Activated CD8-positive, alpha-beta memory T cell treated with anti-CD3 and anti-CD28 coated beads for 1 hour (primary cell): ENCODE results near the gene RELN.

Experiments used
- DNase-seq, 2 donors: peaks; one replicate each; pipeline ENCODE4 v3.0.0-alpha.2; 2020; ENCODE audit warnings: low read depth in 1 of 2; ENCODE audit errors: extremely low read depth in 1 of 2

The RELN gene

DNA sequence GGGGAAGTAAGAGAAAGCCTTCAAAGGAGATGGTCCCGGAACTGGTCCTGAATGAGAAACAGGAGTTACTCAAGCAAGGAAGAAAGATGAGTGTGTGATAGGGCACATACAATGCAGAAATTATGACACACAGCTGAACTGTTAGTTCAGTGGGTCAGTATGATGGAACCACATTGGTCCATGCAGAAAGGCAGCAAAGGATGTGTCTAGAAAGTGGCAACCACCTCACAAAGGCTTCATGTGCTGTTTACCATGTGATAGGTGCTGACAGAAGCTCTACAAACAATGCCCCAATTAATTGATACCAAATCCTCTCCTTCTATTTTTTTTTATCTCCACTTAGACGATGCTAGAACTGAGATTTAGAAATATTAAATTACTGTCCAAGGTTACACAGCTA is 258.3 kb downstream of the RELN start:
- no peak for DNase-seq

DNA sequence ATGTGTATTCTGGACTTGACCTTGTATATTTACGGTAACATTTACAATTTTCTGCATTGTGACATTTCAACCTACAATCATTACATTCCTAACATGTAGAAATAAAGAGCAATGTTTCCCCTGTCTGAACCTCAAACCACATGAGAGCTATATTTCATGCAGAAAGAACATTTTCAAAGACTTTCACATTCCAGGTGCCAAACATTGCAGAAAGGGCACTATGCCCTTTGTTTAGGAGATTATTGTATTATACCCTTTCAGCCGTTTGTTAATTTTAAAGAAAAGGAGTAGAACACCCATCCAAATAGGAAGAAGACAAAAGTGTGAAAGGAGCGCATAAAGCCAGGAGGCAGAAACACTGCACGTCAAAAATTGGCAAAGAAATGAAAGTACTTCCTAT is 260.4 kb downstream of the RELN start:
- no peak for DNase-seq

DNA sequence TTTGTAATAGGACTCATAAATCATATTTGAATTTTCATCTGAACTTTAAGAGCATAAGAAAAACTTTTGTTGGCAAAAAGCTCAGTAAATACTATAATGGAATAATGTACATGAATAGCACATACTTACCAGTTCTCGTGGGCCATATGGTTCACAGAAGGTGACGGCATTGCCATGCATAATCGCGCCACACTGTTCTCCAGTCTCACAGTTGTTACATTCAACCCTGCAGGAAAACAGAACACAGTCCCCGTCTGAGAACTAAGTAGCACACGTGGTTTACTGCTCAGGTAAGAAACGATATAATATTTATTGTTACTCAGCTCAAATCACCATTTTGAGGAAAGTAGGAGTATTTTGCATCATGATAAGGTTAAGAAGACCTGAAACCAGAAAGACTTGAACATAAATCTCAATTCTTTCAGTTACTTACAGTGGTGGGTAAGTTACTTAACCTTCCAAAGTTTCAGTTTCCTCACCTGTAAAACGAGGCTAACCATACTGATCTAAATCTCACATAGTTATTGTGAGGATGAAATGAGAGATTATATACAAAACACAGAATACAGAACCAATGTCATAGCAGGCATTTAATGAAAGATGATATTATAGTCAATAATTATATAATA is 261.4 kb downstream of the RELN start:
- DNase-seq = no peak

DNA sequence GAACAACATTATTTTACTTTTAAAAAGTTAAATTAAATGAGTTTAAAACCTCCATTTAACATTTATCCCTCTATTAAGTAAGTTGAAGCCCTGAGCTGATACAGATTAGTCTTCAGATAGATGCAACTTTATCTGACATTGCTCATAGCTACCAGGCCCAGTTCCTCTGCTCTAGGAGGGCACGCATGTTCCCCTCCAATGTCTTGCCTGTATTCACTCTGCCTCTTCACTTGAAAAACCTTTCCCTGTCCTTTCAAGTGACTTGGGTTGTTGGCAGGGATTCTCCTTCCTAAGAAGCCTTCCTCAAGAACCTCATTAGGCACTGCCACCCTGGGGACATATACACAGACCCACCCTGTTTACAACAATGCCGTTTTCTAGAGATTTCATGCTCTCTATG is 270.4 kb downstream of the RELN start:
- DNase-seq = no peak

DNA sequence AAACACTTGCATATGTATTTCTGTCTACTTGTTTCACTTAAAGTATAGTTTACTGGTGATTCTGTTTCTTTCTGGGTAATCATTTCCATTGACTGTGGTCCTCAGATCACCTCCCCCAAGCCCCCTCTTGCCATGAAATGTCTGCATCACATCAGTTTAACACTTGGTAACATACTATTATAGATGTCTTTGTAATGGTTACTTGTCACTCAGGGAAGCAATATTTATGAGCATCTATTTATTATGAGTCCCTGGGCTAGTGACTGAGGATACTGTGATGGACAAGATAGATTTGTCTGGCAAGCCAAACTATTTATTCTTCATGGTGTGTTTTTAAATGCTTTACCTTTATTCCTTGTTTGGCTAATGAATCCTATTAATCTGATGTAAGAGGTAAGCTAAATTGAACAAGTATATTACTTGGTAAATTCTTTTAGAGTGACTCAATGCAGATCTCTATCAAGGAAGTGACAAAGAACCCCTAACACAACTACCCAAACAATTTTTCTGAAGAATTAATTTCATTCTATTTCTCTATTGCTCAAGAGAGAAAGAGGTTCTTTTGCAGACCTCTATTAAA is 270.9 kb downstream of the RELN start:
- no peak for DNase-seq

DNA sequence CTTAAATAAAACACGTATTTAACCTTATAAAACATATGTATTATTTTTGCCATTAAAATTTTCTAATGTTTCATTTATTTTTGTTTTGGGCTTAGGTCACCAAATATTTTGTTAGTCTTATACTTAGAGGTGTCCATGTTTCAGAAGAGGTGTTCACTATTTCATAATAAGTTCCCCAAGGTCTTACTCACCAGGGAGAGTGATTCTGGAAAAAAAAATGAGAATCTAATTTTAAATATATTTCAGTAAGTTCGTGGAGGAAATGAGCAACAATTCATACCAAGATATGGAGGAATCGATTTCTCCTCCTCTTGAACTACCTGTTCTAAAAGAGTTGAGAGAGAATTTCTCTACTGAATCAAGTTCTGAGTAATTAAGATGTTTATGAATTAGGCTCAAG is 271.9 kb downstream of the RELN start:
- DNase-seq = no peak

DNA sequence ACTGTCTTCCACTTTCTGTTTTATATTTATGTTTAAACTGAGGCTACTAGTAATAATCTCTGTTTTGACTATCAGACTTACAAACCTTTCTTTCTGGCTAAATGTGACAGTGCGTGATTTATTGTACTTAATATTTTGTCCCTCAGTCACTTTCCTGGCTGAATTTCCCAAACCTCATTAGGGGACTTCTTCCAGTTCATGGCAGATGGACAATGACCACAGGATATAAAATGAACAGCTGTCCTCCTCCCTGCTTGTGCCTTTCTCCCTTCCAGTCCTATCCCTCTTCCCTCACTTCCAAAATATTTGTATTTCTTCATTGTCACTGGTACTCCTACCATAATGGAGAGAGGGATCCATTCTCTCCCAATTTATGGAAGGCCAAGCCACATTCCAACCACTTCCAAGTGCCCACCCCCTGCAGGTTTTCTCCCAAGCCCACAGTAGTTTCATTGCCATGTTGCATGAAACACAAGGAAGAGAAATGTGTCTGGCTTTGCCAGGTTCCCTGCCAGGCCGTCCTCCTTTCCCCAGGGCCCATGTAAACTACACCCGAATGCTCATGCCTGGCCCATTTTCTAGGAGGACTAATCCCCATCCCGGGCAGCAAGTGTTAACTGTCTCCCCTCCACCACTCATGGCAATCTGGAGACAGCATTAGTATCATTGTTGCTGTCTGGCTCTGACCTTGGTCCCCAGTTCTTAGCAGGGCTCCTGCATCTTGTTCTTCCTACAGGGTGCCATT is 273.9 kb downstream of the RELN start:
- no peak for DNase-seq

DNA sequence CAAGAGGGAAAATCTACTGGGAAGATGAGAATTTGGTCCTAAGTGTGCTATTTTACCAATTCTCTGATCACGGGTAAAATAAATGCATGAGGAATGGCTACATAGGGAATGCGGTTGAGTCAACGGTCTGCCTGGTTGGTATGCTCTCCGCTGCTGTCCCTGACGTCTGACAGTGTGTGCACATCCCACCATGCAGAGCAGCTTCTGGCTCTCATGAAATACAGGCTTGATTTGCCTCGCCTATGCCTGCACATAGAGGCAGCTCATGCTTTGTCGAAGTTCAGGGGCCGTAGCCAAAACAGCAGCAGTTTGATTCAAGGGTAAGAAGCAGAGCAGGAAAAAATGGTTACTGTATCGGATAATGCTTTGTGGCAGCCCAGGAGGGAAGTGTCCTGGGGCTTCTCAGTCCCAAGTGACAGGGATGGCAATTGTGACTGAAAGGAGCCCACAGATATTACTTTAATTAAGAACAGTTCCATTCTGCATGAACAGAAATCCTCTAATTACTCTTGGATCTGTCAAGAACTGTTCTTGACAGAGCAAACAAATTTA is 275.0 kb downstream of the RELN start:
- DNase-seq = no peak

DNA sequence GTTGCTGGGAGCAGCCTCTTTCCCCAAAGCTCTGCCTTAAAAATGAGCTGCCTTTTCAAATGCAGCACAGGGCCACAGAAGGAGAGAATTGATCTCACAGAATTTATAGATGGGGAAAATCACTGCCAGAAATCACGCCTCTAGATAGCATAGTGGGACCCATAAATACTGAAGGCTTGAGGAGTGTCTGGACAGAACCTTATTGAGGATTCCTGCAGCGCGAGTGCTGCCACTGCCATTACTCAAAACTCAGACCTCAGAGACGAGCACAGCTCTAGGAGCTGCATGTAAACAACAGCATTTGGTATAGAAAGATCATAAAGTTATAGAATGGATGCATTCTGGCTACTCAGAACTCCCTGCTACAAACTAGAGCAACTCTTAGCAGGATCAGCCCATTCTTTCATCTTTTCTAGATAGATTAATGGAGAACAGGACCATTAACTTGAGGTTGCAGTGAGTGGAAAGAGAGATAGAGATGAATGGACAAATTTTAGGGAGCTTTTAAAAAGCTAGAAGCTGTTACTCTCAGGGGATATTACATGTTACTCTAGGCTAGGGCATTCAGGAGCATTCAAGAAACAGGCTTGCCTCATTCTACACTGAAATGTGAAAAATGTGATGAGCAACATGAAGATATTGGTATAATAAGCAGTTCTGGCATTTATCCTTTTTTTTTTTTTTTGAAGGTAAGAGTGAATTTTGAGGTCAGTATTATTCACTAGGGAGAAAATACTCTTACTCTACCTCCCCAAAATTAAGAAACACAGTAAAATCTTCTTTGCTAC is 276.3 kb downstream of the RELN start:
- DNase-seq = no peak

DNA sequence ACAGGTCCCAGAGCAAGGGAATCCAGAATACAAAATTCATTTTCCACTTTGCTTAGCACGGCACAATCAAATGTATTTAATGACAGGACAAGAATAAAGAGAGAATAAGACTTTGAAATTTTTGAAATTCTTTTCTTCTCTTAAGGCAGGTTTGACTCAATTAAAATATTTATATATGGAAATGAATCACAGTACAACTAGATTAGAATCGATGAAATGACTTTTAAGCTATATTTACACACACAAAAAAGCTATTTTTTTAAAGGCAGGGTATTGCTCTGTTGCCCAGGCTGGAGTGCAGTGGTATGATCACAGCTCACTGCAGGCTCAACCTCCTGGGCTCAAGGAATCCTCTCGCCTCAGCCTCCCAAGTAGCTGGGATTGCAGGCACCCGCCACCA is 278.0 kb downstream of the RELN start:
- DNase-seq = no peak

DNA sequence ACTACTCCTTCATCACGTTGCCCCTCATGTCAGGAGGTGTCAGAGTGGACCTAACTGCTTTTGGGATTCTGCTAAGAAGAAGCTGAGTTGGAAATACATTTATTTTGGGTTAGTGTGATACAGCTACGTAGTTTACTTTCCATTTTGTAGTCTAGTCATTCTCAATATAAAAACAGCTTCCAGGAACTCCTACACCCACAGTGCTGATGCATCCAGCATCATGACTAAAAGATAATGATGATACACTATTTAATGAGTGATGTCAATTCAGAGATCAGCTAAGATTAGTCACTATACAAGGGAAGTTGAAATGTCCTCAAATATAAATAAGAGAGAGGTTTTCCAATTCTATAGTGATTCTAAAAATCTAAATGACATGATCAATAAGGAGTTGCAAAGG is 279.2 kb downstream of the RELN start:
- DNase-seq = no peak

DNA sequence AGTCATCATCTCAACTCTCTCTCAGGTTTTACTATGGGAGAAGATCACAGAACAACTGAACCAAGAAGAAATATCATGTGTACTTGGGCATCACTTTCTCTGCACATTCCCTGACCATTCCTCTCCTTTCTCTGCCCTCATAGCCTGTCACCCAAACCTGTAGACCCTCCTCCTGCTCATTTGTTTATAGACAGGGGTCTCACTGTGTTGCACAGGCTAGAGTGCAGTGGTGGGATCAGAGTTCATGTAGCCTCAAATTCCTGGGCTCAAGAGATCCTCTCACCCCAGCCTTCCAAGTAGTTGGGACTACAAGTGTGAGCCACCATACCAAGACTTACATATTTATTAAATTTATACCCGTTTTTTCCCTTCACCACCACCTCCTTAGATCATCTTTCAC is 282.7 kb downstream of the RELN start:
- DNase-seq = no peak

DNA sequence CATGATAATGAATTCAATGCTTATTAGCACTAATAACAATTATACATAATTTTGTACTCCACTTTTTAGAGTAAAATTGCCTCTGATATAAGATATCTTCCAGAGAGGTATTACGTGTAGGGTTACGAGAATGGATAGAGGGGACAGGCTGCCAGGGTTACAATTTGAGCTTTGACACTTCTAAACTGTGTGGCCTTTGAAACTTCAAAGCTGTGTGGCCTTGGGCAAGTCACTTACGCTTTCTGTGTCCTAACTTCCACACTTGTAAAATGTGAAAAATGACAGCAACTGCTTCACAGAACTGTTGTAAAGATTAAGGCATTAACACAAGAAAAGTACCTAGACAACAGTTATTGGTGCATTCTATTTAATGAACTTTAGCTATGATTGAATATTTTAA is 283.9 kb downstream of the RELN start:
- no peak for DNase-seq

DNA sequence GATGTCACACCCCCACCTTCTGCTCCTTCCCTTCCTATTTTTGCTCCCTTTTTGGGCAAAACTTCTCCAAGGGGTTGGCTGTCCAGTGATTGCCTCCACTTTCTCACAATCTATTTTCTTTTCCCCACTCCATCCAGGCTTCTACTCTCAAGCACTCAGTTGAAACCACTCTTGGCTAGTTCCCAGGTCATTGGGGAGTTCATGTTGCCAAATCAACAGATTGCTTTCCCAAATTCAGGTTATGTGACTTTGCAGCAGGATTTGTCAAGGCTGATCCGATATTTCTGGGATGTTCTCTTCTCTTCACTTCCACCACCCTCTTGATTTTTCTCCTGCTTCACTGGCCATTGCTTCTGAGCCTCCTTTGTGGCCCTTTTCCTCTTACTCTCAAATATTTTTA is 284.8 kb downstream of the RELN start:
- DNase-seq = no peak

DNA sequence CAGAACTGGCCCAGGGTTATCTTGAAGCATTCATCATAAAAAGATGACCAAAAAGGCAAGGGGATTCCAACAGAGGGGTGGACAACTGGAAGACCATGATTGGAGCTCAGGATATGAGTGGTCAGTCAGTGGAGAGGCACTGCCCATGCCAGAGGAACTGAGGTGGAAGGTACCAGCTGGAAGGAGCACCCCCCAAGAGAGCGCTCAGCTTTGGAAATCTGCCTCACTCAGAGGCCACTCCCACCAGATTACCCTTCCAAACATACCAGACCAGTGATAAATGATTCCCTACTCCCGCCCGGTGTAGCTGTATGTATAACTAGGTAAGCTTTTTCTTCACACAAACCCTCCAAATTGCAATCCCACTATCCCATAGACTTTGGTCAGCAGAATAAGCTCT is 286.5 kb downstream of the RELN start:
- DNase-seq = no peak

DNA sequence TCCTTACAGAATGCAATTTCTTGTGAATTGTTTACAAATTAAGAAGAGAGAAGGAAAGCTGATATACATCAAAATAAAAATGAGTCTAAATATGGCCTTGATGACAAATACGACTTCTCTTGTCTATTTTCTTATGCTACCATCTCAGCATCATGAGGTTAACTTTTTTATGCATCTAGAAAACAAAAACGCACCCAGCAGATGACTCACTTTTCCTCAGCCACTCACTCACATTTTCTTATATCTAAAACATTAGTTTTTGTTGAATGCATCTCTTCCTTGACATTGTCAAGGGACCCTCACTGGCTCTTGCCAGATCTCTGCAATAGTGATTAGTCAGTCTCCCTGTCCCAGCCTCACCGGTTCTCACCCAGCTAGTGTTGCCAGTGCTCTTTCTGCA is 287.0 kb downstream of the RELN start:
- no peak for DNase-seq

DNA sequence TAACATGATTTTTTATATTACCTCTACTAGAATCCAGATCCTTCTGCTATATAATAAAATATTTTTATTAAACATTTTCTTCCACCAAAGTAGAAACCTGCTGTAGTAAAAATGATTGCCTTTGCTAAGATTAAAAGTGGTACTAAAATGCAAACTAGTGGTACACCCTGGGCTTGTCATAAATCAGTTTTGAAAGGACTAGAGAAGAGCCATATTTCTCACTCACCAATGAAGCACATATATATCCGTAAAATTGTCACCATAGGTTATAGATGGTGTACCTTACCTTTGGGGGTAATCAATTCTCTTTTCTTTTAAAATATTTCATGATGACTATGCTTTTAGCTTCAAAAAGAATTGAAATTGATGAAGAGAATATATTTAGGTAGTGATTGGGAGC is 290.4 kb downstream of the RELN start:
- no peak for DNase-seq

DNA sequence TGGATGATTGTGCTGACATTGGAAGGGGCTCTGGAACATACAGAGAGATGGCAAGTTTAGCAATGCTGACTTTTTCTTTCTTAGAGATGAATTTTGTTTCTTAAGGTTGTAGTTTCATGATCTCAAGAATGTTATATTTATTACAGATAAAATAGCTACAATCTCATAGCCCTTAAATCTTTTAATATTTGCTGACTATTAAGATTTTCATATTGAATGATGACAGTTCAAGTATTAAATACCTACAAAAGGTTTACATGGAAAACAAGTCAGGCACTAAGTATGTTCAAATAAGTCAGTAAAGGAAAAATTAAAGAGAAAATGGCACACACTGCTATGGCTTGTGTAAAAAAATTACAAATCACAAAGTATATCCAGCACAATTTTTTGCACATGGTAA is 291.4 kb downstream of the RELN start:
- no peak for DNase-seq

DNA sequence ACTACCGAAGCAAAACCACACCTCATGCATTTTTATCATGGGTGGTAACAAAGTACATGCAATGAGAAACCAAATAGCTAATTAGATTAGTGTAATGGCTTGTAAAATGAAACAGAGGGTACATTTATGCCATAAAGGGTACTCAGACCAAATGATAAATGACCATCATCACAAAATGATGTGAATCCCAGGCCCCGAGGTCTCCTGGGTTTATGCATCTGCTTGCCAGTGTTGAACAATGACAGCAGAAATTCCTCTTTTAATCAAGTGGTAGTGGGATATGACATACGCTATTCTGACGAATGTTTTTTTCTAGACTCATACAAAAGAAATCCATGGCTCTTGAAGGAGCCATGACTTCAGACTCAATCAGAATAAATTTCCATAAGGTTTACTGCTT is 293.9 kb downstream of the RELN start:
- DNase-seq = no peak

DNA sequence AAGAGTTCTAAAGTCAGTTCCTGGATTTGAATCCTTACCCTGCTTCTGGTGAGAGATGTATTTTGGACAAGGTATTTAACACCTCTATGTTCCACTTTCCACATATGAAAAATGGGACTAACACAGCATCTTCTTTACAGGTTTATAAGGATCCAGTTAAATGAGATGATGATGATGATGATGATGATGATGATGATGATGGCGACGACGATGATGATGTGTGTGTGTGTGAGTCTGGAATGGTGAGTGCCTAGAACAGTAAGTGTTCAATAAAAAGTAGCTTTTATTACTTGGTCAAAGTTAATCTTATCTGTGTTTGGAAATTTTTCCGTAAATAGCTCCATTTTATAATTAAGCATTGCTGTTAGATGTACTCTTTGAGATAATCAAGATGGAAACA is 295.2 kb downstream of the RELN start:
- no peak for DNase-seq

DNA sequence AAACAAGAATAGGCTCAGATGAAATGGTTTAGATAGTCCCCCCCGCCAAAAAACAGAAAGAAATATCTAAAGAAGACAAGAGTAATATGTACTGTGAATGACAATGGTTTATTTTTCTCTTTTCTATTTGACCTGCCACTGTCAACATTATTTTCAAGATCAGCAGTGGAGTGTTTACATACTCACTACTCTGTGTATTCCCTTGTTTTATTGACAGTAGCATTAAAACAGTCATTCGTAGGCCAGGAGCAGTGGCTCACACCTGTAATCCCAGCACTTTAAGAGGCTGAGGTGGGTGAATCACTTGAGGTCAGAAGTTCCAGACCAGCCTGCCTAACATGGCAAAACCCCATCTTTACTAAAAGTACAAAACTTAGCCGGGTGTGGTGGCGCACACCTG is 298.2 kb downstream of the RELN start:
- no peak for DNase-seq
